K562 (cell line): ENCODE measurements around the gene RNASE4. TPM values are rescaled to one million over a fixed set of nuclear protein-coding genes. Genes with fewer than 3 reads are reported as not detected.

Experiments
- ADNP ChIP-seq: fragments of 200-800 bp; sonication (Bioruptor generic); IDR thresholded peaks from 2 replicates; pipeline ENCODE4 v1.6.1; 2016; ENCODE audit warnings: missing genetic modification characterization, missing compliant biosample characterization
- BRF1 ChIP-seq: IDR thresholded peaks from 3 replicates; pipeline ENCODE4 v1.6.1; 2011; ENCODE audit warnings: borderline replicate concordance, mild to moderate bottlenecking; ENCODE audit not compliant: insufficient read length; ENCODE audit errors: extremely low read depth
- L3MBTL2 ChIP-seq: fragments of 450-650 bp; IDR thresholded peaks from 2 replicates; pipeline ENCODE4 v1.6.1; 2016; ENCODE audit warnings: mild to moderate bottlenecking, moderate library complexity
- MYBL2 ChIP-seq, 2 experiments: fragments of 450-650 bp in 1 of 2; sonication (generic) in 1 of 2; formaldehyde crosslinking in 1 of 2; IDR thresholded peaks; 2 replicates each; pipeline versions ENCODE4 v1.6.1 to v1.8.1; 2017 to 2022; ENCODE audit warnings: borderline replicate concordance in 1 of 2, inconsistent platforms in 1 of 2, low read depth in 1 of 2, mild to moderate bottlenecking in 1 of 2, missing genetic modification reagents in 1 of 2, moderate library complexity in 1 of 2
- MYC ChIP-seq, 2 experiments: fragments of 250-450 bp in 1 of 2; sonication (Bioruptor Pico) in 1 of 2; IDR thresholded peaks; 2 replicates each; pipeline versions ENCODE4 v1.5.1 to v1.6.1; 2012 to 2021; ENCODE audit warnings: low read depth in 2 of 2, borderline replicate concordance in 1 of 2, improper control_type of control experiment in 1 of 2, low read length in 1 of 2, mild to moderate bottlenecking in 1 of 2, moderate library complexity in 1 of 2
- NCOA2 ChIP-seq, 2 experiments: fragments of 450-650 bp; IDR thresholded peaks; 2 replicates each; pipeline ENCODE4 v1.6.1; 2018; ENCODE audit warnings: mild to moderate bottlenecking in 2 of 2, moderate library complexity in 1 of 2; ENCODE audit not compliant: partially characterized antibody in 2 of 2
- POLR2H ChIP-seq: IDR thresholded peaks from 2 replicates; pipeline ENCODE4 v1.6.1; 2016; ENCODE audit warnings: missing genetic modification characterization, low read depth, mild to moderate bottlenecking, control low read depth, missing compliant biosample characterization, moderate library complexity
- SIN3B ChIP-seq: fragments of 450-650 bp; IDR thresholded peaks from 2 replicates; pipeline ENCODE4 v1.6.1; 2017; ENCODE audit warnings: low read depth, mild to moderate bottlenecking, moderate library complexity
- SP2 ChIP-seq: IDR thresholded peaks from 2 replicates; pipeline ENCODE4 v1.6.1; 2011; ENCODE audit warnings: mild to moderate bottlenecking, low read depth, low read length, moderate library complexity; ENCODE audit not compliant: poor library complexity, severe bottlenecking; ENCODE audit errors: extremely low read depth
- ZNF436 ChIP-seq: fragments of 250-450, 450-650 bp; sonication (Bioruptor Pico); formaldehyde crosslinking; IDR thresholded peaks from 2 replicates; pipeline ENCODE4 v1.7.0; 2020; ENCODE audit warnings: mild to moderate bottlenecking
- ZNF609 ChIP-seq: sonication (generic); formaldehyde crosslinking; IDR thresholded peaks from 2 replicates; pipeline ENCODE4 v1.8.1; 2023; ENCODE audit warnings: missing genetic modification reagents, mild to moderate bottlenecking, borderline replicate concordance
- polyA plus RNA-seq, 8 experiments: library from polyadenylated mRNA; depleted of rRNA in 4 of 8; stranded (reverse) in 5 of 8; unstranded in 3 of 8; fragments of >200 nt; fragmentation: Nextera tagmentation in 2 of 8; fragmentation: Illumina TruSeq in 1 of 8; extraction: Ambion mirVana in 2 of 8; extraction: Trizol in 1 of 8; gene quantifications; 2 replicates each; pipeline versions ENCODE4 v1.2.1 to v1.2.3, GENCODE V29; 2011 to 2014; ENCODE audit warnings: inconsistent platforms in 1 of 8, missing spikeins in 1 of 8
- total RNA-seq, 7 experiments: library from RNA; depleted of rRNA in 6 of 7; stranded (reverse); fragments of >200 nt in 6 of 7; fragmentation: Illumina TruSeq in 2 of 7; extraction: Trizol in 2 of 7; gene quantifications; 2 replicates each; pipeline versions ENCODE4 v1.2.1 to v1.2.3, GENCODE V29; 2011 to 2021; ENCODE audit warnings: low replicate concordance in 1 of 7
- TF ChIP-seq, protein P1 (sequence below), 2 experiments: IDR thresholded peaks; 2 replicates each; pipeline ENCODE4 v1.6.1; 2012; ENCODE audit warnings: improper control_type of control experiment in 2 of 2, low read depth in 2 of 2, low read length in 2 of 2, borderline replicate concordance in 1 of 2
- TF ChIP-seq, protein P2 (sequence below): conservative IDR thresholded peaks from 2 replicates; pipeline ENCODE4 v1.6.1; 2011; ENCODE audit warnings: low read depth, mild to moderate bottlenecking, low read length; ENCODE audit not compliant: control insufficient read depth
- TF ChIP-seq, protein P3 (sequence below): fragments of 450-650 bp; IDR thresholded peaks from 2 replicates; pipeline ENCODE4 v1.6.1; 2017; ENCODE audit warnings: antibody characterized with exemption

The RNASE4 gene
- total and polyA plus RNA-seq, 9 of the 15 experiments (the other 6 are each of a cell fraction or from before 2014, with no cell fraction given) = 0.09 to 0.22 (median 0.13) TPM; not detected in 2

GRCh38 chr14:20683891-20684661, at the start of gene RNASE4 (continued):
- TF ChIP-seq ZNF609 (CRISPR knock-in tag) = no peak
- TF ChIP-seq SP2 = no peak
- TF ChIP-seq MYC (IDR thresholded peaks at IDR 0.05; ENCODE audit: low read depth, low read length) = no peak
- no peak for TF ChIP-seq MYC (CRISPR knock-in tag; IDR thresholded peaks at IDR 0.05; ENCODE audit: borderline replicate concordance, low read depth)
- peak in 1 of 2 experiments; percentile 45 for TF ChIP-seq NCOA2 (IDR thresholded peaks at IDR 0.05; ENCODE audit: partially characterized antibody in 2 of 2)
- peak; percentile 19 for TF ChIP-seq BRF1
- TF ChIP-seq, protein P1, sequence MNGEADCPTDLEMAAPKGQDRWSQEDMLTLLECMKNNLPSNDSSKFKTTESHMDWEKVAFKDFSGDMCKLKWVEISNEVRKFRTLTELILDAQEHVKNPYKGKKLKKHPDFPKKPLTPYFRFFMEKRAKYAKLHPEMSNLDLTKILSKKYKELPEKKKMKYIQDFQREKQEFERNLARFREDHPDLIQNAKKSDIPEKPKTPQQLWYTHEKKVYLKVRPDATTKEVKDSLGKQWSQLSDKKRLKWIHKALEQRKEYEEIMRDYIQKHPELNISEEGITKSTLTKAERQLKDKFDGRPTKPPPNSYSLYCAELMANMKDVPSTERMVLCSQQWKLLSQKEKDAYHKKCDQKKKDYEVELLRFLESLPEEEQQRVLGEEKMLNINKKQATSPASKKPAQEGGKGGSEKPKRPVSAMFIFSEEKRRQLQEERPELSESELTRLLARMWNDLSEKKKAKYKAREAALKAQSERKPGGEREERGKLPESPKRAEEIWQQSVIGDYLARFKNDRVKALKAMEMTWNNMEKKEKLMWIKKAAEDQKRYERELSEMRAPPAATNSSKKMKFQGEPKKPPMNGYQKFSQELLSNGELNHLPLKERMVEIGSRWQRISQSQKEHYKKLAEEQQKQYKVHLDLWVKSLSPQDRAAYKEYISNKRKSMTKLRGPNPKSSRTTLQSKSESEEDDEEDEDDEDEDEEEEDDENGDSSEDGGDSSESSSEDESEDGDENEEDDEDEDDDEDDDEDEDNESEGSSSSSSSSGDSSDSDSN (IDR thresholded peaks at IDR 0.05; ENCODE audit: borderline replicate concordance in 1 of 2, low read depth in 2 of 2, low read length in 2 of 2) = peak; percentile 16 to 51; a peak in 1 of 4 replicates
- TF ChIP-seq ADNP (tag) = peak; percentile 67; the same call in 1 of the 2 replicates
- TF ChIP-seq POLR2H (tag) = peak; percentile 99
- peak; percentile 72 for TF ChIP-seq L3MBTL2
- TF ChIP-seq, protein P2, sequence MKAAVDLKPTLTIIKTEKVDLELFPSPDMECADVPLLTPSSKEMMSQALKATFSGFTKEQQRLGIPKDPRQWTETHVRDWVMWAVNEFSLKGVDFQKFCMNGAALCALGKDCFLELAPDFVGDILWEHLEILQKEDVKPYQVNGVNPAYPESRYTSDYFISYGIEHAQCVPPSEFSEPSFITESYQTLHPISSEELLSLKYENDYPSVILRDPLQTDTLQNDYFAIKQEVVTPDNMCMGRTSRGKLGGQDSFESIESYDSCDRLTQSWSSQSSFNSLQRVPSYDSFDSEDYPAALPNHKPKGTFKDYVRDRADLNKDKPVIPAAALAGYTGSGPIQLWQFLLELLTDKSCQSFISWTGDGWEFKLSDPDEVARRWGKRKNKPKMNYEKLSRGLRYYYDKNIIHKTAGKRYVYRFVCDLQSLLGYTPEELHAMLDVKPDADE = peak; percentile 85
- peak; percentile 80 for TF ChIP-seq MYBL2 (IDR thresholded peaks at IDR 0.05; ENCODE audit: low read depth)
- TF ChIP-seq MYBL2 (CRISPR knock-in tag; IDR thresholded peaks at IDR 0.05; ENCODE audit: borderline replicate concordance) = no peak
- no peak for TF ChIP-seq SIN3B
- TF ChIP-seq ZNF436 (CRISPR knock-in tag) = no peak
- TF ChIP-seq, protein P3, sequence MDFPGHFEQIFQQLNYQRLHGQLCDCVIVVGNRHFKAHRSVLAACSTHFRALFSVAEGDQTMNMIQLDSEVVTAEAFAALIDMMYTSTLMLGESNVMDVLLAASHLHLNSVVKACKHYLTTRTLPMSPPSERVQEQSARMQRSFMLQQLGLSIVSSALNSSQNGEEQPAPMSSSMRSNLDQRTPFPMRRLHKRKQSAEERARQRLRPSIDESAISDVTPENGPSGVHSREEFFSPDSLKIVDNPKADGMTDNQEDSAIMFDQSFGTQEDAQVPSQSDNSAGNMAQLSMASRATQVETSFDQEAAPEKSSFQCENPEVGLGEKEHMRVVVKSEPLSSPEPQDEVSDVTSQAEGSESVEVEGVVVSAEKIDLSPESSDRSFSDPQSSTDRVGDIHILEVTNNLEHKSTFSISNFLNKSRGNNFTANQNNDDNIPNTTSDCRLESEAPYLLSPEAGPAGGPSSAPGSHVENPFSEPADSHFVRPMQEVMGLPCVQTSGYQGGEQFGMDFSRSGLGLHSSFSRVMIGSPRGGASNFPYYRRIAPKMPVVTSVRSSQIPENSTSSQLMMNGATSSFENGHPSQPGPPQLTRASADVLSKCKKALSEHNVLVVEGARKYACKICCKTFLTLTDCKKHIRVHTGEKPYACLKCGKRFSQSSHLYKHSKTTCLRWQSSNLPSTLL = peak; percentile 79; the same call in 1 of the 2 replicates
